Heart left ventricle (tissue), 16 donors: ENCODE measurements around the gene SMOC2. TPM values are rescaled to one million over a fixed set of nuclear protein-coding genes. Genes with fewer than 3 reads are reported as not detected.

Experiments
- ATAC-seq, 4 donors: fragments of 200-7000 bp; cut with Tn5 transposase; one replicate each; pipeline ENCODE4 v1.9.1; 2020 to 2022; ENCODE audit warnings: moderate library complexity in 4 of 4, mild to moderate bottlenecking in 3 of 4, moderate number of reproducible peaks in 1 of 4
- DNase-seq, 5 donors: peaks; one replicate each; pipeline ENCODE4 v3.0.0-alpha.2; 2020
- H3K27ac ChIP-seq, 12 donors: fragments of 200-600 bp; sonication (generic) in 4 of 12; one replicate each; pipeline versions ENCODE4 v1.5.0 to v1.8.0; 2016 to 2022; ENCODE audit warnings: mild to moderate bottlenecking in 2 of 12
- H3K27me3 ChIP-seq, 9 donors: fragments of 200-600 bp; sonication (generic) in 2 of 9; one replicate each; pipeline versions ENCODE4 v1.5.1 to v1.8.0; 2016 to 2022; ENCODE audit warnings: mild to moderate bottlenecking in 3 of 9
- H3K36me3 ChIP-seq, 9 donors: fragments of 200-600 bp; sonication (generic) in 2 of 9; one replicate each; pipeline versions ENCODE4 v1.5.0 to v1.8.0; 2018 to 2022; ENCODE audit warnings: mild to moderate bottlenecking in 2 of 9
- H3K4me1 ChIP-seq, 12 donors: fragments of 200-600 bp; sonication (generic) in 4 of 12; one replicate each; pipeline versions ENCODE4 v1.5.0 to v1.8.0; 2016 to 2022; ENCODE audit warnings: mild to moderate bottlenecking in 3 of 12
- H3K4me3 ChIP-seq, 12 donors: fragments of 200-600 bp; sonication (generic) in 4 of 12; one replicate each; pipeline versions ENCODE4 v1.5.0 to v1.8.0; 2017 to 2022; ENCODE audit warnings: mild to moderate bottlenecking in 9 of 12, moderate library complexity in 4 of 12
- H3K9me3 ChIP-seq, 12 donors: fragments of 200-600 bp; sonication (generic) in 4 of 12; one replicate each; pipeline versions ENCODE4 v1.5.0 to v1.8.0; 2016 to 2022; ENCODE audit warnings: mild to moderate bottlenecking in 1 of 12
- POLR2A ChIP-seq, 2 donors: fragments of 450-650 bp; IDR thresholded peaks; one replicate each; pipeline ENCODE4 v1.6.1; 2017; ENCODE audit warnings: antibody characterized with exemption in 2 of 2, mild to moderate bottlenecking in 2 of 2, moderate library complexity in 2 of 2
- WGBS, 4 donors: extraction: QIAGEN DNeasy Blood & Tissue Kit in 2 of 4; methylation state at CpG; one replicate each; pipeline versions ENCODE4 v1.1.5 to v1.1.7; 2013 to 2018; 5-methylcytosine and 5-hydroxymethylcytosine counted together
- intact Hi-C, 10 donors: fragments of 100-400 bp; cut with DNase I; formaldehyde crosslinking; loops; one replicate each; pipeline versions ENCODE4 v1.11.1 to v1.14.2; 2022
- polyA plus RNA-seq, 2 donors: library from polyadenylated mRNA; stranded (reverse); fragments of 200-250 nt; gene quantifications; one replicate each; pipeline ENCODE4 v1.2.3, GENCODE V29; 2013
- total RNA-seq, 9 donors: library from RNA; depleted of rRNA in 2 of 9; stranded (reverse); fragments of >200 nt in 2 of 9; fragmentation: NEBNext Ultra II Directional in 3 of 9; extraction: Animal tissue kit (Norgen Biotek cat#: 25700) in 3 of 9; gene quantifications; one replicate each; pipeline versions ENCODE4 v1.1.0 to v1.2.4, GENCODE V29; 2016 to 2023
- TF ChIP-seq, protein P1 (sequence below), 12 donors: fragments of 200-600 bp; sonication (generic) in 4 of 12; IDR thresholded peaks; one replicate each; pipeline versions ENCODE4 v1.5.0 to v1.8.0; 2018 to 2022; ENCODE audit warnings: antibody characterized with exemption in 12 of 12, mild to moderate bottlenecking in 5 of 12
- donor health status: ischemic (EF 13 %, LVEDD 7.1; RV severe dilation, severe dysfunction).
- donor health status: healthy with polysubstance abuse.
- donor health status: DM: no; HTN: yes; CAD: no.
- donor health status: DM: no; HTN: no; CAD: no.
- donor health status: ischemic (EF 25% LVEDD 6.9; RV normal size, moderate dysfunction).
- donor health status: ischemic (EF 25% LVEDD 5.7; RV mildly dilated, moderate dysfunction).
- donor health status: healthy.
- donor health status: DM: yes; HTN: yes; CAD: no.
- donor health status: ischemic (EF 35%, LVEDD 5.7; RV mildly dilated, moderate dysfunction).
- donor health status: nonischemic (EF 11% LVEDD 7.7; RV severe dilation, severe dysfunction).
- donor health status: DM: yes; HTN: yes; CAD: no.
- donor health status: PGD.
- donor health status: ischemic (EF 29% LVEDD 5.4; RV normal size, mild dysfunction).
- donor health status: nonischemic (EF 23%, LVEDD 6.1; RV moderate dilation, normal function).

The SMOC2 gene
- total and polyA plus RNA-seq, 11 donors: 5.9 to 44.2 (median 15.7) TPM

DNA sequence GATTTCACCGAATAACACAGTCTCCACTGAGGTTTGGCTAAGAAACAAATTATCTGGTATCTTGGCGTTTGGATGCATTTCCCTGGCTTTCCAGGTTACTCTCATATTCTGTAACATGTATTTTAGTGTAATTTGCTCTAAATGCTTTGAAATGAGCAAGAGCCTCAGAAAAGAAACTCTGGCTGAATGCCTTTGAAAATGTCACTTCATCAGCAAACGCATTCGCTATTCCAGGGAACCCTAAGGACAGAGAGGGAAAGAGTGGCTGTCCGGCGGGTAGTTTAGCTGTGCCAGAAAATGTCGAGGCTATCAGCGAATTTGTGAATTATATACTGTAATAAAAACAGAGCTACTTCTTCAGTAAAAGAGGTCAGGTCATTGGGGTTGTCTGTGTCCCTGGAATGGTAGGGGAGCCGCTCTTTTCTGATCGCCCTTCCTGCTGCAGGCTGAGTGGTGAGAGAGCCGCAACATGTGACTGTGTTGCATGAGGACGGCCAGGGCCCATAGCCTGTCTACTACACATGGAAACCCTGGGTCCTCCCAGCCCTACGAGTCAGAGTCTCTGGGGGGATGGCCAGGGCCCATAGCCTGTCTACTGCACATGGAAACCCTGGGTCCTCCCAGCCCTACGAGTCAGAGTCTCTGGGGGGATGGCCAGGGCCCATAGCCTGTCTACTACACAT lies 57.3 kb downstream of the SMOC2 start:
- whole genome bisulfite sequencing, 4 donors: 73 to 77% (median 77%) methylated on average over 14 of the region's 14 CpGs
- peaks cover 0 to 6% (median 0%) of the 10 kb centered on the region in 9 donors for H3K27me3 ChIP-seq
- H3K4me1 ChIP-seq: peaks cover 0 to 29% (median 0%) of the 10 kb centered on the region in 12 donors
- H3K36me3 ChIP-seq: no peaks in the 10 kb centered on the region
- ATAC-seq: no peak
- intact Hi-C loops: no loop called here
- TF ChIP-seq POLR2A (IDR thresholded peaks at IDR 0.05): no peak
- TF ChIP-seq, protein P1, sequence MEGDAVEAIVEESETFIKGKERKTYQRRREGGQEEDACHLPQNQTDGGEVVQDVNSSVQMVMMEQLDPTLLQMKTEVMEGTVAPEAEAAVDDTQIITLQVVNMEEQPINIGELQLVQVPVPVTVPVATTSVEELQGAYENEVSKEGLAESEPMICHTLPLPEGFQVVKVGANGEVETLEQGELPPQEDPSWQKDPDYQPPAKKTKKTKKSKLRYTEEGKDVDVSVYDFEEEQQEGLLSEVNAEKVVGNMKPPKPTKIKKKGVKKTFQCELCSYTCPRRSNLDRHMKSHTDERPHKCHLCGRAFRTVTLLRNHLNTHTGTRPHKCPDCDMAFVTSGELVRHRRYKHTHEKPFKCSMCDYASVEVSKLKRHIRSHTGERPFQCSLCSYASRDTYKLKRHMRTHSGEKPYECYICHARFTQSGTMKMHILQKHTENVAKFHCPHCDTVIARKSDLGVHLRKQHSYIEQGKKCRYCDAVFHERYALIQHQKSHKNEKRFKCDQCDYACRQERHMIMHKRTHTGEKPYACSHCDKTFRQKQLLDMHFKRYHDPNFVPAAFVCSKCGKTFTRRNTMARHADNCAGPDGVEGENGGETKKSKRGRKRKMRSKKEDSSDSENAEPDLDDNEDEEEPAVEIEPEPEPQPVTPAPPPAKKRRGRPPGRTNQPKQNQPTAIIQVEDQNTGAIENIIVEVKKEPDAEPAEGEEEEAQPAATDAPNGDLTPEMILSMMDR (IDR thresholded peaks at IDR 0.05): no peak
- no peak for DNase-seq
- no peak overlapping the region for H3K4me3 ChIP-seq
- no peaks in the 10 kb centered on the region for H3K9me3 ChIP-seq
- H3K27ac ChIP-seq: no peak overlapping the region

DNA sequence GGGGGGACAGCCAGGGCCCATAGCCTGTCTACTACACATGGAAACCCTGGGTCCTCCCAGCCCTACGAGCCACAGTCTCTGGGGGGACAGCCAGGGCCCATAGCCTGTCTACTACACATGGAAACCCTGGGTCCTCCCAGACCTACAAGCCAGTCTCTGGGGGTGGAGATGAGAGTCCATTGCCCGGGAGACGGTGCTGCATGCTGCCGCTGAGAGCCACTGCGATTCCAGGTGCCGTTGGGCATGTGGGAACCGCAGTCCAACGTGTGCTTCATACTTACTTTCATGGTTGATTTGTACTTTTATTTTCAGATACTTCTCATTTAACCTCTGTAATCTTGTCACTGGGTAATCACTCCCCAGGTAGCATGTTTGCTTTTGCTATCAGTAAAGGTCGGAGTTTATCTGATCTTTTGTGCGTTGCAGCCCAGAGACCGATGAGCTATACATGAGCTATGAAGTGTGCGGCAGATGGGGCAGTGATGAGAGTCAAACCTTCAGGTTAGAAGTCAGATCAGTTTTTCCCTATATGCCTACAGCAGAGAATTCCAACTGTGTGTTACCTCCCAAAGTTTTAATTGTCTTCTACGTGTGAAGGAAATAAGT lies 58.2 kb downstream of the SMOC2 start:
- 78 to 84% (median 83%) methylated on average over 12 to 13 of the region's 13 CpGs for WGBS, 4 donors

DNA sequence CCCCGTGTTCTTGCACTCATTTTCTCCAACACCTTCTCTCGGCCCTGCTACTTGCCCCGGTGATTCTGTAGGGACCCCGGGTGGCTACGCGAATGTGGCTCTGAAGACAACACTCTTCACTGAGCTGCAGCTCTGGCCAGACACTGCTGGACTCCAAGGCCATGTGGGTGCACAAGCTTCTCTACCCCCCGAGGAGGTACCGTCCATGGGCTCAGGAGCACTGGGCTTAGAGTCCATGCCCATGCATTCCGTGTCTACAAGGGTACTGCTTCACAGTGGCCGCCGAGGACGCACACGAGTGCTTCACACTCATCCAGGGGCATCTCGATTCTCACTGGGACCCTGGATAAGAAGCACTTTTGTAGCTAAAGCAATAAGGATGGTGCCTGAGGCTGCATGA lies 59.5 kb downstream of the SMOC2 start:
- intact Hi-C loops: no loop called here
- H3K27ac ChIP-seq: no peak overlapping the region
- peak in 1 of 4 donors; percentile 24 for ATAC-seq
- DNase-seq: no peak
- peaks cover 0 to 22% (median 0%) of the 10 kb centered on the region in 12 donors for H3K4me1 ChIP-seq
- WGBS, 4 donors: 89 to 91% (median 90%) methylated on average over 14 of the region's 14 CpGs
- H3K36me3 ChIP-seq: no peaks in the 10 kb centered on the region
- H3K9me3 ChIP-seq: no peaks in the 10 kb centered on the region
- TF ChIP-seq, protein P1 (IDR thresholded peaks at IDR 0.05): no peak
- peaks cover 0 to 6% (median 0%) of the 10 kb centered on the region in 9 donors for H3K27me3 ChIP-seq
- no peak overlapping the region for H3K4me3 ChIP-seq

More for the DNA sequence above, 58.2 kb downstream of the SMOC2 start:
- Histone ChIP-seq H3K4me1 (peaks cover 0 to 22% (median 0%) of the 10 kb centered on the region in 12 donors), H3K27ac (no peak overlapping the region), H3K27me3 (peaks cover 0 to 6% (median 0%) of the 10 kb centered on the region in 9 donors), H3K36me3 (no peaks in the 10 kb centered on the region), H3K4me3 (no peak overlapping the region), H3K9me3 (no peaks in the 10 kb centered on the region)
- no peak for ATAC-seq
- DNase-seq: no peak
- no peak for TF ChIP-seq POLR2A (IDR thresholded peaks at IDR 0.05)
- TF ChIP-seq, protein P1 (IDR thresholded peaks at IDR 0.05): no peak
- intact Hi-C loops: no loop called here

DNA sequence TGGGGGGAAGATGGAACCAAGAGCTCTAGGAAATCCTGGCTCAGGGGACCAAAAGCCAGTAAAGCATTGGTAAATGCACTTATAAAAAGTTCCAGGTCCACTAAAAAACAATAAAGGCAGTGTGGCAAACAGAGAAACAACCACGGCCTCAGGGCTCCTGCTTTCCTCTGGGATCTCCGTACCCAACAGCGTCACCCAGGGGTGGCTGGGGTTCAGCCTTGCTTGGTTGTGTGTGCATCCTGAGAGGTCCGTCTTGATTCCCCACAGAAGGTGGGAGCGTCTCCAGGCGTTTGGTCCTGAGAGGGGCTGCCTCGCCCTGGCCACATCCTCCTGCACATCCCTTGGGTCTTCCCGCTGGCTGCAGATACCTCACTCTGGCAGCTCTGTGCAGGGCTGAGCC lies 60.6 kb downstream of the SMOC2 start:
- no peak for DNase-seq
- Histone ChIP-seq H3K27me3 (peaks cover 0 to 6% (median 0%) of the 10 kb centered on the region in 9 donors), H3K9me3 (no peaks in the 10 kb centered on the region), H3K4me1 (peaks cover 0 to 15% (median 0%) of the 10 kb centered on the region in 12 donors), H3K27ac (no peak overlapping the region), H3K36me3 (no peaks in the 10 kb centered on the region), H3K4me3 (no peak overlapping the region)
- no peak for TF ChIP-seq POLR2A (IDR thresholded peaks at IDR 0.05)
- TF ChIP-seq, protein P1 (IDR thresholded peaks at IDR 0.05): no peak
- 68 to 79% (median 70%) methylated on average over 8 of the region's 8 CpGs for WGBS, 4 donors
- ATAC-seq: no peak
- intact Hi-C loops: no loop called here
